Liver (tissue), 3 donors: ENCODE data around the gene GSKIP.

Source experiments
- CTCF ChIP-seq: fragments of 150-350 bp; IDR thresholded peaks from 2 replicates; pipeline ENCODE4 v1.5.1; 2017; ENCODE audit warnings: improper control_type of control experiment, low read depth, low read length; ENCODE audit not compliant: missing input control
- EGR1 ChIP-seq, 2 donors: IDR thresholded peaks; 2 replicates each; pipeline ENCODE4 v1.6.1; 2016 to 2018; ENCODE audit warnings: antibody characterized with exemption in 2 of 2, low read depth in 2 of 2
- FOXA1 ChIP-seq: IDR thresholded peaks from 2 replicates; pipeline ENCODE4 v1.6.1; 2016; ENCODE audit warnings: antibody characterized with exemption
- HNF4G ChIP-seq: IDR thresholded peaks from 2 replicates; pipeline ENCODE4 v1.6.1; 2016; ENCODE audit warnings: antibody characterized with exemption
- REST ChIP-seq: IDR thresholded peaks from 2 replicates; pipeline ENCODE4 v1.6.1; 2016; ENCODE audit warnings: antibody characterized with exemption, mild to moderate bottlenecking
- TAF1 ChIP-seq: conservative IDR thresholded peaks from 2 replicates; pipeline ENCODE4 v1.6.1; 2016; ENCODE audit warnings: antibody characterized with exemption, mild to moderate bottlenecking
- donor health status: healthy.
- donor health status: healthy.

- TF ChIP-seq CTCF (no peak), HNF4G (no peak), TAF1 (no peak), REST (no peak), FOXA1 (no peak), EGR1 (IDR thresholded peaks at IDR 0.05; ENCODE audit: low read depth in 2 of 2) (peak in 1 of 2 donors; percentile 11)
Measured at GRCh38 chr14:96362965-96363750, at the start of gene GSKIP, which contains the start of gene ATG2B.
